ENCODE results near the gene ZNF785.

ZNF785 gene

GRCh38 chr16:30619638-30620037, 34.1 kb upstream of the ZNF785 start:
- Histone ChIP-seq H3K27ac (ENCODE audit: low read depth, low read length) (no peak overlapping the region), H3K4me3 (ENCODE audit: low read depth in 1 of 2, low read length in 2 of 2) (no peak overlapping the region), H3K9ac (ENCODE audit: low read depth in 1 of 2, low read length in 2 of 2) (no peak overlapping the region)

GRCh38 chr16:30619202-30619601, 33.7 kb upstream of the ZNF785 start:
- Histone ChIP-seq H3K9ac (ENCODE audit: low read depth in 1 of 2, low read length in 2 of 2) (no peak overlapping the region), H3K27ac (ENCODE audit: low read depth, low read length) (no peak overlapping the region)

More at GRCh38 chr16:30619638-30620037, 34.1 kb upstream of the ZNF785 start:
- Histone ChIP-seq H3K27me3 (ENCODE audit: control insufficient read depth in 1 of 2, insufficient read depth in 2 of 2, low read length in 2 of 2) (peaks cover 0 to 4% of the 10 kb centered on the region in 2 donors), H3K36me3 (ENCODE audit: control insufficient read depth in 1 of 2, insufficient read depth in 2 of 2, low read length in 2 of 2) (no peaks in the 10 kb centered on the region), H3K4me1 (ENCODE audit: control insufficient read depth in 1 of 2, insufficient read depth in 2 of 2, low read length in 2 of 2) (peaks cover 0 to 9% of the 10 kb centered on the region in 2 donors), H3K9me3 (ENCODE audit: control insufficient read depth in 1 of 2, low read length in 2 of 2) (no peaks in the 10 kb centered on the region)

GRCh38 chr16:30615358-30616091, 30.0 kb upstream of the ZNF785 start:
- Histone ChIP-seq H3K4me3 (ENCODE audit: low read depth in 1 of 2, low read length in 2 of 2) (no peak overlapping the region), H3K36me3 (ENCODE audit: control insufficient read depth in 1 of 2, insufficient read depth in 2 of 2, low read length in 2 of 2) (no peaks in the 10 kb centered on the region), H3K4me1 (ENCODE audit: control insufficient read depth in 1 of 2, insufficient read depth in 2 of 2, low read length in 2 of 2) (peaks cover 0 to 10% of the 10 kb centered on the region in 2 donors), H3K9me3 (ENCODE audit: control insufficient read depth in 1 of 2, low read length in 2 of 2) (no peaks in the 10 kb centered on the region), H3K27me3 (ENCODE audit: control insufficient read depth in 1 of 2, insufficient read depth in 2 of 2, low read length in 2 of 2) (peaks cover 0 to 4% of the 10 kb centered on the region in 2 donors), H3K27ac (ENCODE audit: low read depth, low read length) (no peak overlapping the region), H3K9ac (ENCODE audit: low read depth in 1 of 2, low read length in 2 of 2) (no peak overlapping the region)

More at GRCh38 chr16:30619202-30619601, 33.7 kb upstream of the ZNF785 start:
- Histone ChIP-seq H3K4me3 (ENCODE audit: low read depth in 1 of 2, low read length in 2 of 2) (no peak overlapping the region), H3K27me3 (ENCODE audit: control insufficient read depth in 1 of 2, insufficient read depth in 2 of 2, low read length in 2 of 2) (peaks cover 0 to 4% of the 10 kb centered on the region in 2 donors), H3K4me1 (ENCODE audit: control insufficient read depth in 1 of 2, insufficient read depth in 2 of 2, low read length in 2 of 2) (peaks cover 0 to 9% of the 10 kb centered on the region in 2 donors), H3K9me3 (ENCODE audit: control insufficient read depth in 1 of 2, low read length in 2 of 2) (no peaks in the 10 kb centered on the region), H3K36me3 (ENCODE audit: control insufficient read depth in 1 of 2, insufficient read depth in 2 of 2, low read length in 2 of 2) (no peaks in the 10 kb centered on the region)

GRCh38 chr16:30609926-30610839, 24.7 kb upstream of the ZNF785 start, which contains the start of gene ZNF689:
Gene ZNF689 (minus strand): TSS chr16:30610389. CDS start chr16:30610041, 348 bp downstream.
- H3K4me1 ChIP-seq (ENCODE audit: control insufficient read depth in 1 of 2, insufficient read depth in 2 of 2, low read length in 2 of 2) = peaks cover 9 to 17% of the 10 kb centered on the region in 2 donors
- peak within 1 kb of the TSS; percentile 99 for H3K9ac ChIP-seq (ENCODE audit: low read depth in 1 of 2, low read length in 2 of 2)
- H3K27me3 ChIP-seq (ENCODE audit: control insufficient read depth in 1 of 2, insufficient read depth in 2 of 2, low read length in 2 of 2) = peaks cover 0 to under 1% of the 10 kb centered on the region in 2 donors
- no peaks in the 10 kb centered on the region for H3K9me3 ChIP-seq (ENCODE audit: control insufficient read depth in 1 of 2, low read length in 2 of 2)
- peak within 1 kb of the TSS; percentile 90 for H3K27ac ChIP-seq (ENCODE audit: low read depth, low read length)
- peaks cover 0 to 9% of the 10 kb centered on the region in 2 donors for H3K36me3 ChIP-seq (ENCODE audit: control insufficient read depth in 1 of 2, insufficient read depth in 2 of 2, low read length in 2 of 2)
- H3K4me3 ChIP-seq (ENCODE audit: low read depth in 1 of 2, low read length in 2 of 2) = peak within 1 kb of the TSS; percentile 89 to 93

- H3K9ac ChIP-seq (ENCODE audit: low read depth in 1 of 2, low read length in 2 of 2) = peak overlapping the region; percentile 99
- H3K36me3 ChIP-seq (ENCODE audit: control insufficient read depth in 1 of 2, insufficient read depth in 2 of 2, low read length in 2 of 2) = peaks cover 8 to 17% of the 10 kb centered on the region in 2 donors
- peak overlapping the region; percentile 89 to 93 for H3K4me3 ChIP-seq (ENCODE audit: low read depth in 1 of 2, low read length in 2 of 2)
- peaks cover 16 to 25% of the 10 kb centered on the region in 2 donors for H3K4me1 ChIP-seq (ENCODE audit: control insufficient read depth in 1 of 2, insufficient read depth in 2 of 2, low read length in 2 of 2)
- no peaks in the 10 kb centered on the region for H3K9me3 ChIP-seq (ENCODE audit: control insufficient read depth in 1 of 2, low read length in 2 of 2)
- H3K27me3 ChIP-seq (ENCODE audit: control insufficient read depth in 1 of 2, insufficient read depth in 2 of 2, low read length in 2 of 2) = no peaks in the 10 kb centered on the region
- peak overlapping the region; percentile 90 for H3K27ac ChIP-seq (ENCODE audit: low read depth, low read length)
Observed at GRCh38 chr16:30609002-30609925, 23.8 kb upstream of the ZNF785 start.

GRCh38 chr16:30606004-30606403, 20.5 kb upstream of the ZNF785 start:
- Histone ChIP-seq H3K9ac (ENCODE audit: low read depth in 1 of 2, low read length in 2 of 2) (no peak overlapping the region), H3K27ac (ENCODE audit: low read depth, low read length) (no peak overlapping the region), H3K4me1 (ENCODE audit: control insufficient read depth in 1 of 2, insufficient read depth in 2 of 2, low read length in 2 of 2) (peaks cover 34 to 41% of the 10 kb centered on the region in 2 donors), H3K9me3 (ENCODE audit: control insufficient read depth in 1 of 2, low read length in 2 of 2) (no peaks in the 10 kb centered on the region), H3K27me3 (ENCODE audit: control insufficient read depth in 1 of 2, insufficient read depth in 2 of 2, low read length in 2 of 2) (no peaks in the 10 kb centered on the region), H3K36me3 (ENCODE audit: control insufficient read depth in 1 of 2, insufficient read depth in 2 of 2, low read length in 2 of 2) (peaks cover 21 to 36% of the 10 kb centered on the region in 2 donors), H3K4me3 (ENCODE audit: low read depth in 1 of 2, low read length in 2 of 2) (no peak overlapping the region)

GRCh38 chr16:30605158-30605557, 19.7 kb upstream of the ZNF785 start:
- H3K36me3 ChIP-seq (ENCODE audit: control insufficient read depth in 1 of 2, insufficient read depth in 2 of 2, low read length in 2 of 2) = peaks cover 21 to 36% of the 10 kb centered on the region in 2 donors
- no peak overlapping the region for H3K4me3 ChIP-seq (ENCODE audit: low read depth in 1 of 2, low read length in 2 of 2)
- H3K4me1 ChIP-seq (ENCODE audit: control insufficient read depth in 1 of 2, insufficient read depth in 2 of 2, low read length in 2 of 2) = peaks cover 34 to 38% of the 10 kb centered on the region in 2 donors
- H3K27ac ChIP-seq (ENCODE audit: low read depth, low read length) = no peak overlapping the region
- no peaks in the 10 kb centered on the region for H3K27me3 ChIP-seq (ENCODE audit: control insufficient read depth in 1 of 2, insufficient read depth in 2 of 2, low read length in 2 of 2)
- H3K9me3 ChIP-seq (ENCODE audit: control insufficient read depth in 1 of 2, low read length in 2 of 2) = no peaks in the 10 kb centered on the region
- no peak overlapping the region for H3K9ac ChIP-seq (ENCODE audit: low read depth in 1 of 2, low read length in 2 of 2)

- Histone ChIP-seq H3K4me3 (ENCODE audit: low read depth in 1 of 2, low read length in 2 of 2) (peak overlapping the region; percentile 25 to 38), H3K27me3 (ENCODE audit: control insufficient read depth in 1 of 2, insufficient read depth in 2 of 2, low read length in 2 of 2) (no peaks in the 10 kb centered on the region), H3K27ac (ENCODE audit: low read depth, low read length) (peak overlapping the region; percentile 30), H3K36me3 (ENCODE audit: control insufficient read depth in 1 of 2, insufficient read depth in 2 of 2, low read length in 2 of 2) (peaks cover 21 to 36% of the 10 kb centered on the region in 2 donors), H3K9ac (ENCODE audit: low read depth in 1 of 2, low read length in 2 of 2) (peak overlapping the region; percentile 43 to 47), H3K9me3 (ENCODE audit: control insufficient read depth in 1 of 2, low read length in 2 of 2) (no peaks in the 10 kb centered on the region), H3K4me1 (ENCODE audit: control insufficient read depth in 1 of 2, insufficient read depth in 2 of 2, low read length in 2 of 2) (peaks cover 34 to 35% of the 10 kb centered on the region in 2 donors)
Observed at GRCh38 chr16:30604316-30604947, 18.9 kb upstream of the ZNF785 start.

- H3K27me3 ChIP-seq (ENCODE audit: control insufficient read depth in 1 of 2, insufficient read depth in 2 of 2, low read length in 2 of 2) = no peaks in the 10 kb centered on the region
- H3K4me1 ChIP-seq (ENCODE audit: control insufficient read depth in 1 of 2, insufficient read depth in 2 of 2, low read length in 2 of 2) = peaks cover 30 to 31% of the 10 kb centered on the region in 2 donors
- H3K36me3 ChIP-seq (ENCODE audit: control insufficient read depth in 1 of 2, insufficient read depth in 2 of 2, low read length in 2 of 2) = peaks cover 21 to 36% of the 10 kb centered on the region in 2 donors
- peak overlapping the region; percentile 25 to 38 for H3K4me3 ChIP-seq (ENCODE audit: low read depth in 1 of 2, low read length in 2 of 2)
- peak overlapping the region; percentile 43 to 47 for H3K9ac ChIP-seq (ENCODE audit: low read depth in 1 of 2, low read length in 2 of 2)
- no peaks in the 10 kb centered on the region for H3K9me3 ChIP-seq (ENCODE audit: control insufficient read depth in 1 of 2, low read length in 2 of 2)
- H3K27ac ChIP-seq (ENCODE audit: low read depth, low read length) = peak overlapping the region; percentile 30
Observed at GRCh38 chr16:30603945-30604315, 18.4 kb upstream of the ZNF785 start.

Measured in duodenal mucosa (tissue), 2 donors.